Activated T-helper 2 cell treated with anti-CD3 and anti-CD28 coated beads, Interferon-gamma antibody, Interleukin-2, Interleukin-4, amounts not matched to agents 10 μg/mL and 5 μg/mL and 100 μg/mL, durations not matched to agents 14 hours and 24 hours and 36 hours (primary cell): ENCODE data around the gene HS3ST5. TPM values are rescaled to one million over a fixed set of nuclear protein-coding genes. Genes with fewer than 3 reads are reported as not detected.

Source experiments
- DNase-seq: peaks from one replicate; pipeline ENCODE4 v3.0.0; 2021; ENCODE audit warnings: low spot score
- H3K27ac Mint-ChIP-seq: one replicate; pipeline ENCODE4 v1.8.0; 2021; ENCODE audit warnings: mixed read lengths
- H3K27me3 Mint-ChIP-seq: one replicate; pipeline ENCODE4 v1.8.0; 2021; ENCODE audit warnings: low read depth, mixed read lengths
- H3K36me3 Mint-ChIP-seq: one replicate; pipeline ENCODE4 v1.8.0; 2021; ENCODE audit warnings: low read depth, mixed read lengths
- H3K4me1 Mint-ChIP-seq: one replicate; pipeline ENCODE4 v1.8.0; 2021; ENCODE audit warnings: low read depth, mixed read lengths
- H3K4me3 Mint-ChIP-seq: one replicate; pipeline ENCODE4 v1.8.0; 2021; ENCODE audit warnings: low read depth, mild to moderate bottlenecking, moderate library complexity, mixed read lengths
- H3K9me3 Mint-ChIP-seq: one replicate; pipeline ENCODE4 v1.8.0; 2021; ENCODE audit warnings: mixed read lengths
- intact Hi-C: fragments of 100-400 bp; cut with micrococcal nuclease; formaldehyde crosslinking; loops from one replicate; pipeline ENCODE4 v1.15.1; 2023
- total RNA-seq: library from RNA; stranded (reverse); gene quantifications from 2 replicates; pipeline ENCODE4 v1.2.3, GENCODE V29; 2022

Gene HS3ST5
- total RNA-seq, 1 donor from 2014 or later, result not detected

- no peak overlapping the region for H3K4me3 Mint-ChIP-seq
- H3K27me3 Mint-ChIP-seq, result peaks cover 3% of the 10 kb centered on the region
- peak; percentile 28 for DNase-seq
- H3K4me1 Mint-ChIP-seq, result no peaks in the 10 kb centered on the region
- no peaks in the 10 kb centered on the region for H3K36me3 Mint-ChIP-seq
- no peaks in the 10 kb centered on the region for H3K9me3 Mint-ChIP-seq
- H3K27ac Mint-ChIP-seq, result no peak overlapping the region
- intact Hi-C loops, result loop anchor here (2.0 kb wide), 1 partner anchor 114 kb away; no protein-coding TSS in a partner anchor
These were observed 234.5 kb downstream of the HS3ST5 start for GRCh38 chr6:114108119-114109002.

GRCh38 chr6:114106020-114106419, 236.8 kb downstream of the HS3ST5 start:
- intact Hi-C loops, result no loop called here
- no peak overlapping the region for H3K27ac Mint-ChIP-seq
- no peaks in the 10 kb centered on the region for H3K4me1 Mint-ChIP-seq
- no peak for DNase-seq
- no peaks in the 10 kb centered on the region for H3K36me3 Mint-ChIP-seq
- no peaks in the 10 kb centered on the region for H3K9me3 Mint-ChIP-seq
- peaks cover 3% of the 10 kb centered on the region for H3K27me3 Mint-ChIP-seq
- H3K4me3 Mint-ChIP-seq, result no peak overlapping the region

- no peak overlapping the region for H3K4me3 Mint-ChIP-seq
- no peaks in the 10 kb centered on the region for H3K36me3 Mint-ChIP-seq
These were observed 241.6 kb downstream of the HS3ST5 start for GRCh38 chr6:114101255-114101654.

GRCh38 chr6:114100215-114100994, 242.4 kb downstream of the HS3ST5 start:
- Mint-ChIP-seq H3K4me3 (no peak overlapping the region), H3K27me3 (peaks cover 4% of the 10 kb centered on the region), H3K36me3 (no peaks in the 10 kb centered on the region), H3K9me3 (no peaks in the 10 kb centered on the region), H3K4me1 (no peaks in the 10 kb centered on the region), H3K27ac (no peak overlapping the region)
- intact Hi-C loops, result no loop called here
- no peak for DNase-seq

More at GRCh38 chr6:114101255-114101654, 241.6 kb downstream of the HS3ST5 start:
- no peaks in the 10 kb centered on the region for H3K4me1 Mint-ChIP-seq
- DNase-seq, result no peak
- intact Hi-C loops, result no loop called here
- no peak overlapping the region for H3K27ac Mint-ChIP-seq
- peaks cover 2% of the 10 kb centered on the region for H3K27me3 Mint-ChIP-seq
- no peaks in the 10 kb centered on the region for H3K9me3 Mint-ChIP-seq

- intact Hi-C loops, result loop anchor here (10.0 kb wide), 1 partner anchor 1798 kb away; no protein-coding TSS in a partner anchor
- peaks cover 4% of the 10 kb centered on the region for H3K27me3 Mint-ChIP-seq
- no peak for DNase-seq
These were observed 246.2 kb downstream of the HS3ST5 start for GRCh38 chr6:114096561-114097172.

GRCh38 chr6:114092943-114093342, 249.9 kb downstream of the HS3ST5 start:
- no peak for DNase-seq
- no peaks in the 10 kb centered on the region for H3K9me3 Mint-ChIP-seq
- no peak overlapping the region for H3K4me3 Mint-ChIP-seq
- H3K4me1 Mint-ChIP-seq, result no peaks in the 10 kb centered on the region
- peaks cover 2% of the 10 kb centered on the region for H3K27me3 Mint-ChIP-seq
- H3K27ac Mint-ChIP-seq, result no peak overlapping the region
- H3K36me3 Mint-ChIP-seq, result no peaks in the 10 kb centered on the region
- intact Hi-C loops, result loop anchor here (10.0 kb wide), 1 partner anchor 1802 kb away; no protein-coding TSS in a partner anchor

More at GRCh38 chr6:114096561-114097172, 246.2 kb downstream of the HS3ST5 start:
- no peaks in the 10 kb centered on the region for H3K36me3 Mint-ChIP-seq
- H3K4me3 Mint-ChIP-seq, result no peak overlapping the region
- no peaks in the 10 kb centered on the region for H3K9me3 Mint-ChIP-seq
- no peaks in the 10 kb centered on the region for H3K4me1 Mint-ChIP-seq
- no peak overlapping the region for H3K27ac Mint-ChIP-seq

- DNase-seq, result no peak
- Mint-ChIP-seq H3K4me1 (no peaks in the 10 kb centered on the region), H3K36me3 (no peaks in the 10 kb centered on the region), H3K27me3 (no peaks in the 10 kb centered on the region), H3K9me3 (no peaks in the 10 kb centered on the region), H3K4me3 (no peak overlapping the region), H3K27ac (no peak overlapping the region)
- intact Hi-C loops, result loop anchor here (10.0 kb wide), 1 partner anchor 1804 kb away; no protein-coding TSS in a partner anchor
These were observed 252.2 kb downstream of the HS3ST5 start for GRCh38 chr6:114090626-114091025.

- no peak overlapping the region for H3K4me3 Mint-ChIP-seq
- no peak for DNase-seq
- no peak overlapping the region for H3K27ac Mint-ChIP-seq
- no peaks in the 10 kb centered on the region for H3K4me1 Mint-ChIP-seq
- intact Hi-C loops, result no loop called here
- H3K27me3 Mint-ChIP-seq, result no peaks in the 10 kb centered on the region
- H3K36me3 Mint-ChIP-seq, result no peaks in the 10 kb centered on the region
- H3K9me3 Mint-ChIP-seq, result no peaks in the 10 kb centered on the region
These were observed 255.3 kb downstream of the HS3ST5 start for GRCh38 chr6:114087496-114087895.

GRCh38 chr6:114085211-114085610, 257.6 kb downstream of the HS3ST5 start:
- no peaks in the 10 kb centered on the region for H3K36me3 Mint-ChIP-seq
- intact Hi-C loops, result no loop called here
- no peaks in the 10 kb centered on the region for H3K27me3 Mint-ChIP-seq
- H3K9me3 Mint-ChIP-seq, result no peaks in the 10 kb centered on the region
- no peak overlapping the region for H3K27ac Mint-ChIP-seq
- H3K4me3 Mint-ChIP-seq, result no peak overlapping the region
- no peak for DNase-seq
- no peaks in the 10 kb centered on the region for H3K4me1 Mint-ChIP-seq

GRCh38 chr6:114084327-114084890, 258.4 kb downstream of the HS3ST5 start:
- no peak overlapping the region for H3K4me3 Mint-ChIP-seq
- no peaks in the 10 kb centered on the region for H3K9me3 Mint-ChIP-seq
- H3K27ac Mint-ChIP-seq, result no peak overlapping the region
- intact Hi-C loops, result no loop called here
- no peaks in the 10 kb centered on the region for H3K36me3 Mint-ChIP-seq
- no peak for DNase-seq
- no peaks in the 10 kb centered on the region for H3K27me3 Mint-ChIP-seq
- no peaks in the 10 kb centered on the region for H3K4me1 Mint-ChIP-seq

GRCh38 chr6:114083251-114083650, 259.6 kb downstream of the HS3ST5 start:
- intact Hi-C loops, result no loop called here

GRCh38 chr6:114081730-114082129, 261.1 kb downstream of the HS3ST5 start:
- Mint-ChIP-seq H3K36me3 (no peaks in the 10 kb centered on the region), H3K27ac (no peak overlapping the region), H3K27me3 (no peaks in the 10 kb centered on the region)

More at GRCh38 chr6:114083251-114083650, 259.6 kb downstream of the HS3ST5 start:
- H3K36me3 Mint-ChIP-seq, result no peaks in the 10 kb centered on the region
- no peak for DNase-seq
- H3K4me1 Mint-ChIP-seq, result no peaks in the 10 kb centered on the region
- no peak overlapping the region for H3K4me3 Mint-ChIP-seq
- no peaks in the 10 kb centered on the region for H3K27me3 Mint-ChIP-seq
- H3K27ac Mint-ChIP-seq, result no peak overlapping the region
- no peaks in the 10 kb centered on the region for H3K9me3 Mint-ChIP-seq

More at GRCh38 chr6:114081730-114082129, 261.1 kb downstream of the HS3ST5 start:
- Mint-ChIP-seq H3K9me3 (no peaks in the 10 kb centered on the region), H3K4me3 (no peak overlapping the region), H3K4me1 (no peaks in the 10 kb centered on the region)
- no peak for DNase-seq
- intact Hi-C loops, result no loop called here
